Forelimb muscle (tissue), 1 donor: ENCODE data around the gene INKA2. TPM values are rescaled to one million over a fixed set of nuclear protein-coding genes. Genes with fewer than 3 reads are reported as not detected.

Experiments
- DNase-seq: peaks from one replicate; pipeline ENCODE4 v3.0.0-alpha.2; 2013; ENCODE audit warnings: low read depth
- polyA plus RNA-seq: library from polyadenylated mRNA; unstranded; fragments of 120-200 nt; gene quantifications from one replicate; pipeline ENCODE4 v1.2.1, GENCODE V29; 2013; ENCODE audit not compliant: insufficient read length

The INKA2 gene
- polyA plus RNA-seq, 1 donor = 61.5 TPM

DNA sequence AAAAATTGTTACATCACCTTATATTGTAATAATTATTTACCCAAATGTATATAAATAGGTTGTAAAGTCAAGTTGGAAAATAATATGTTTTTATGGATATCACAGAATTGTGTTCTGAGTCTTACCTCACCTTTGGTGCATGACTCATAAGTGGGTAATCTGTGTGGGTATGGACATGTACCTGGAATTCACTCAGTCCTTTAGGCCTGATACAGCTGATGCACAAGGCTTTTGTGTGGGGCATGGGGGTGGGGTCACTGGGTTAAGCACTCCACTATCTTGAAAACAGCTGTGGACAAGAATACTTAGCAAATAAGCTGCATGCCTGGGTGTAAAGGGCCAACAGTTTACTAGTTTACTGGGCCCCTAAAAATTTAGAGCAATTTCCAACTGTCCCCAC lies 34.4 kb downstream of the INKA2 start:
- no peak for DNase-seq

- no peak for DNase-seq
These were observed 35.0 kb downstream of the INKA2 start for GRCh38 chr1:111704240-111704639.

GRCh38 chr1:111702504-111703050 lies 36.6 kb downstream of the INKA2 start:
- DNase-seq = no peak

- DNase-seq = no peak
These were observed 39.9 kb downstream of the INKA2 start for GRCh38 chr1:111699268-111699667.

DNA sequence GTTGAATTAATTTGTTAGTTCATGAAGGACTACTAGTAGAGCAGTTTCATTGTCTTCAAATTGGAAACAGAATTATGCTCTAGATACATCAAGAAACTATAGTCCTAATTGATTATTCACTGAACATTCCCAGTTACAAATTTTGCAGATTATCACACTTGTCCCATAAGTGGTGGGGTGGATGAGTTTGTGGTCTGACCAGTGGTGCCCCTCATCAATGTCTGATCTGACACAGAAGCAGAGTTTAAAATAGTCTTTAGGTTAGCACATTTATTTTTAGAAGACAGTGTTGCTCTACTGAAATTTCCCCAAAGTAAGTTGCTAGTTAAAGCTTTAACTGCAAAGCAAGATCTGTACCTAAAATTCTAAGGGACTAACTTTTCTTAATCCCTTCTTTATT lies 42.9 kb downstream of the INKA2 start:
- no peak for DNase-seq

GRCh38 chr1:111695801-111696200 lies 43.4 kb downstream of the INKA2 start:
- no peak for DNase-seq

GRCh38 chr1:111691886-111692285 lies 47.3 kb downstream of the INKA2 start:
- no peak for DNase-seq

DNA sequence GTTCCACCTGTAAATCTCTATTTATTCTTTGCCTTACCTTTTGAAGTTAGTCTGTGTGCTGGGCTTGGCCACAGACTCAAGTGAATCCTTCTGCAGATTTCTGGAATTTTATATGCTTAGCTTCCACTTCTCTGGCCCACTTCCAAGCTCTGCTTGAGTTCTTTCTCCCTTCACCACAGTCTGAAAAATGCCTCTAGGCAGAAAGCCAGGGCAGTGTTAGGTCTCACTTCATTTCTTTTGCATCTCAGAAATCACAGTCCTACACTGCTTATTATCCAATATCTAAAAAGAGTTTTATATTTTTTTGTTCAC lies 48.9 kb downstream of the INKA2 start:
- peak; percentile 36 for DNase-seq

Other genes starting within 250 kb of the INKA2 start
- 0.40 TPM for gene ADORA3, start 235.8 kb downstream of the INKA2 start, polyA plus RNA-seq
- 0.24 TPM for gene TMIGD3, start 235.8 kb downstream of the INKA2 start, polyA plus RNA-seq
- 48.6 TPM for gene RAP1A, start 119.6 kb downstream of the INKA2 start, polyA plus RNA-seq
- gene DDX20, start 16.5 kb upstream of the INKA2 start, polyA plus RNA-seq = 11.4 TPM